COLO668 (cell line): ENCODE results near the gene NME3.
A peak's percentile ranks its signal among the peaks of the same experiment; 100 is the strongest.

Experiments used
- DNase-seq: peaks from one replicate; lab custom pipeline; 2025; ENCODE audit not compliant: unreplicated experiment; lab: John Stamatoyannopoulos, UW

Gene NME3

DNA sequence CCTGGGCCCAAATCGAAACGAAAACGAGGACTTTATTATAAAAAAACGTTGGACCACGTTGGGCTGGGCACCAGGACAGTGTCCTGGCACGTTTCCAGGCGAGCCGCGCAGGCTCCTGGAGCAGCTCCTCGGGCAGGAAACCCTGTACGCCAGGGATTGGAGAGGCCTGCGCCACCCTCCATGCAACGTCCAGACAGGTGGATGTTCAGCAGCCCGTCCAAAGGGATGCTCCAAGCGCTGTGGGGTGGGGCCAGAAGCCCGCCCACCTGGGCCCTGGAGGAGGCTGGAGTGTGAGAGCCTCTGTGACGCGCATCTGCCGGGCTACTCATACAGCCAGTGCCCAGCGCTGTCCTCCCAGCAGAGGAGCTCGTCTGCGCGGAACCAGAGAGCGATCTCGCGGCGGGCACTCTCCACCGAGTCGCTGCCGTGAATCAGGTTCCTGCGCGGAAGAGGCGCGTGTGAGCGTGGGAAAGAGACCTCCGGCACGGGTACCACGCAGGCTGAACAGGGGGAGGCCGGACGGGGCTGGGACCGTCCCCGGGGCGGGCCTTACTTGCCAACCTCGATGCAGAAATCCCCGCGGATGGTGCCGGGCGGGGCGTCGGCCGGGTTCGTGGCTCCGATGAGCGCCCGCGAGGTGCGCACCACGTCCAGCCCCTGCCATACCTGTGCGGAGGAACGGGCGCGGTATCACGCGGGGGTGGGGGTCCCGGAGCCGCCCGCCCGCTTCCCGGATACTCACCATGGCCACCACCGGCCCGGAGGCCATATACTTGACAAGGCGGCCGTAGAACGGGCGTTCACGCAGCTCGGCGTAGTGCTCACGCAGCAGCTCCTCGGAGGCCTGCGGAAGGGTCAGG lies 785 bp downstream of the NME3 start:
- DNase-seq, result peak; percentile 93

DNA sequence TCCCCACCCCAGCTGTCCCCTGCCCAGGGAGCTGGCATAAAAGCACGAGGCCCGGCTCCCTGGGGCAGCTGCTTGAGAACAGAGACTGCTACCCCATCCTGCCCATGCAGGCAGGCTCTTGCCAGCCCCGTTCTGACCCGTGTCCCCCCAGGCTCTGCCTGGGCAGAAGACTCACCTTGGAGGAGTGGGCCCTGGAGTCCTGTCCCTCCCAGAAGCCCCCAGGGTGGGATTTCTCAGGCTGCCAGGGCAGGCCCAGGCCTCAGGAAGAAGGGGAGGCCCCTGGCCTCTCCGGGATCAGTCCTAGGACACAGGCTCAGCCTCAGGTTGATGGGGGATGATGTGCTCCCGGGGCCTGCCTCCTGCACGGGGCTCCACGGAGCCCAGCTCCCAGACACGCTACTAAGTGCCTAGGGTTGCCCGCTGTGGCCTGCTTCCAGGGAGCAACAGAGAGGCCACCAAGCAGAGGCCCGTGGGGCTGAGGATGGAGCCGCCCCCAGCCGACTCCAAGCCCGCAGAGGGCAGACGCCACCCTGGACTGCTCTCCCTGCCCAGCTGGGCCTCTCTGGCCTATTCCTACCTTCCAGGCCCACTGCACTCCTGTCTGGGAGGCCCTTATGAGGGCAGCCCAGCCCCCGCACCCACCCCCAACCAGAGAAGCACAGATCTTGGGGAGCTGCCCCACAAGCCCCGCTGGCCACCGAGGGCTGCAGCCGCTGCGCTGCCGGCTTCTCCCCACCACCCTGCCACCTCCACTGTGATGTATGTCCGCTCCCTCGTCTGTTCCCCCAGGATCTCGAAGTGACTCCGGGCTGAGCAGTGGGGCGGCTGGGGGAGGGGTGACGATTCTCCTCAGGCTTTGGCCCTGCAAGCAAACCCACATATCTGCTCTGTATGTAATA lies 1.7 kb downstream of the NME3 start:
- no peak for DNase-seq

DNA sequence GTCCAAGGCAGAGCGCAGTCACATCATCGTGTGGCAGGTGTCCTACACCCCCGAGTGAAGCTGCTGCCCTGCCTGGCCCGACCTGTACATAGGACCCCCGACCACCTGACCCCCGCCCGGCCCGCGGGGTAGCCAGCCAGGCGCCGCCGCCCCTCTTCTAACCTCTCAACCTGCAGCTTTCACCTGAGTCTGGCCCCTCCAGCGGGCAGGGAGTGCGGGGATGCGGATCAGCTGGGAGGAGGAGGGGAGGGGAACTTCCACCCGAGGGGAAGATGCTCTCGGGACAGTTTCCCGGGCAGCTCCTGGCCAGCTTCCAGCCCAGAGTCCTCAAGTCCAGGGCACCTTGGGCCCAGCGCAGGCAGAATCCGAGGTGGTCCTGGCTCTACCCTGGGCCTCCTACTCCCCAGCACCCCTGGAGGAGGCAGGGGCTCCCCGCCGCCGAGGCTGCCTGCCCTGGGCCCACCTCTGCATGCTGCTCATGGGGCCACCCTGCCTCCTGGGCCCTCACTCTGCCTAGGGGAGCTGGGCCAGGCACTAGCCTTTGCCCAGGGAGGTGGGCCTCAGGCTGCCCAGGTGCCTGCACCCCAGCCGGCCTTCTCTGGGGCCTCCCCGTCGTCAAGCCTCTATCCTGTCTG lies 2.5 kb downstream of the NME3 start:
- no peak for DNase-seq

DNA sequence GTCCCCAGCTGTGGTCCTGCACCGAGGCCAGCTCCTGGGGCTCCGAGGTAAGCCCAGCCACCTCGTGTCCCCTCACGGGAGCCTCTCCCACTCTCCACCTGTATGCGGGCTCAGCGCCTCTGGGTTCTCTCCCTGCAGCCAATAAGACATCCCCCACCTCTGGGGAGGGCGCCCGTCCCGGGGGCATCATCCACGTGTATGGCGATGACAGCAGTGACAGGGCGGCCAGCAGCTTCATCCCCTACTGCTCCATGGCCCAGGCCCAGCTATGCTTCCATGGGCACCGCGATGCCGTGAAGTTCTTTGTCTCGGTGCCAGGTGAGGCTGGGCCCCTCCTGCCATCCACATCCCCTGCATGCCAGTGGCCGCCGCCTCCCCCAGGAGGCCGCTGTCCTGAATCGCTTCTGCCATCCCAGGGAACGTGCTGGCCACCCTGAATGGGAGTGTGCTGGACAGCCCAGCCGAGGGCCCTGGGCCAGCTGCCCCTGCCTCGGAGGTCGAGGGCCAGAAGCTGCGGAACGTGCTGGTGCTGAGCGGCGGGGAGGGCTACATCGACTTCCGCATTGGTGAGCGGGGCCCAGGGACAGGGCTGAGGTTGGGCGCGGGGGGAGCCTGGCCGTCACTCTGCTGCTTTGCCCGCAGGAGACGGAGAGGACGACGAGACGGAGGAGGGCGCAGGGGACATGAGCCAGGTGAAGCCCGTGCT lies 3.1 kb downstream of the NME3 start:
- no peak for DNase-seq

DNA sequence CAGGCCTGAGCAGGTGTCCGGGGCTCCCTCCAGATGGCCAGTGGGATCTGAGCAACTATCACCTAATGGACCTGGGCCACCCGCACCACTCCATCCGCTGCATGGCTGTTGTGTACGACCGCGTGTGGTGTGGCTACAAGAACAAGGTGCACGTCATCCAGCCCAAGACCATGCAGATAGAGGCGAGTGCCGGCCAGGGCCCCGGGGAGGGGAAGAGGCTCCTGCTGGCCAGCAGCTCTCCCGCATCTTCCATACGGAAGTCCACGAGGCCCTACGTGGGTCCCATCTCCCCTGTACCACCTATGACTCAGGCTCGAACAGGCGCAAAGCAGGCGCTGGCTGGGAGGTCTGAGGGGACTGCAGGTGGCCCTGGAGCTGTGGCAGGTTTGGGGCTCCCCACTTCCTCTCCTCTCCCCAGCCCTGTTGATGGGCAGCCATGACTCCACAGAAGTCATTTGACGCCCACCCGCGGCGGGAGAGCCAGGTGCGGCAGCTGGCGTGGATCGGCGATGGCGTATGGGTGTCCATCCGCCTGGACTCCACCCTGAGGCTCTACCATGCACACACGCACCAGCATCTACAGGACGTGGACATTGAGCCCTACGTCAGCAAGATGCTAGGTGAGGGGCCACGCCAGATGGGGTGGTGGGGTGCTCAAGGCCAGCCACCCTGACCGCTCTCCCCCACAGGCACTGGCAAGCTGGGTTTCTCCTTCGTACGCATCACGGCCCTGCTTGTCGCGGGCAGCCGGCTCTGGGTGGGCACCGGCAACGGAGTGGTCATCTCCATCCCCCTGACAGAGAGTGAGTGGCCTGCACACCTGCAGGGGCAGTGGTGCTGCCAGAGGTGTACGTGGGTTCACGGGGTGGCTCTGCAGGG lies 4.0 kb downstream of the NME3 start:
- DNase-seq, result no peak

DNA sequence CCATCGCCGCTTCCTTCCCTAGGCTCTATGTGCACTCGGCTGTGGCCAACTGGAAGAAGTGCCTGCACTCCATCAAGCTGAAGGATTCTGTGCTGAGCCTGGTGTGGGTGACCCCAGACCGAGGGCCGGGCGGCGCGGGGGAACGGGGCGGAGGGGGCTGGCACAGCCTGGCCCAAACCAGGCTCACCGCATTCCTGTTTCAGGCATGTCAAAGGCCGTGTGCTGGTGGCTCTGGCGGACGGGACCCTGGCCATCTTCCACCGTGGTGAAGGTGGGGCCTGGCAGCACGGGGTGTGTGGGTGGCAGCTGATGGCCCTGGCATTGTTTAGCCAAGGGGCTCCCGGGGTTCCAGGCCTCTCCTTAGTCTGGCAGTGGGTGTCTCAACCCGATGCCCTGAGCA lies 4.6 kb downstream of the NME3 start:
- DNase-seq, result no peak

DNA sequence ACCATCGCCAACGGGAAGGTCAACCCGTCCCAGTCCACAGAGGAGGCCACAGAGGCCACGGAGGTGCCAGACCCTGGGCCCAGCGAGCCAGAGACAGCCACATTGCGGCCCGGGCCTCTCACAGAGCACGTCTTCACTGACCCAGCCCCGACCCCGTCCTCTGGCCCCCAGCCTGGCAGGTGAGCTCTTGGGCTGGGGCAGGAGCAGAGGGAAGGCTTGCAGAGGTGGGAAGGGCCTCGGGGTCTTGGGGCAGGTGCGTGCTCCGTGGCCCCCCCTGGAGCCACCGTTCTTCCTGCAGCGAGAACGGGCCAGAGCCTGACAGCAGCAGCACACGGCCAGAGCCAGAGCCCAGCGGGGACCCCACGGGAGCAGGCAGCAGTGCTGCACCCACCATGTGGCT lies 5.1 kb downstream of the NME3 start:
- DNase-seq, result no peak

DNA sequence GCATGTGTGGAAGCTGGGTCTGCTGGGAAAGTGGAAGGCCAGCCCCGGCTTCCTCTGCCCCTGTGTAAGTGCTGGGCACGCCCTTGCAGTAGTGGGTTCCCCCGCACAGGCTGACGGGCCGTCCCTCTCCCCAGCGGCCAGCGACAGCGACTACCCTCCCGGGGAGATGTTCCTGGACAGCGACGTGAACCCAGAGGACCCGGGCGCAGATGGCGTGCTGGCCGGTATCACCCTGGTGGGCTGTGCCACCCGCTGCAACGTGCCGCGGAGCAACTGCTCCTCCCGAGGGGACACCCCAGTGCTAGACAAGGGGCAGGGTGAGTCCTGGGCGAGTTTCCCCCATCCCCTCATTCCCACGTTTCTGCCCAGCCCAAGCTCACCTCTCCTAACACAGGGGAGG lies 5.5 kb downstream of the NME3 start:
- no peak for DNase-seq

DNA sequence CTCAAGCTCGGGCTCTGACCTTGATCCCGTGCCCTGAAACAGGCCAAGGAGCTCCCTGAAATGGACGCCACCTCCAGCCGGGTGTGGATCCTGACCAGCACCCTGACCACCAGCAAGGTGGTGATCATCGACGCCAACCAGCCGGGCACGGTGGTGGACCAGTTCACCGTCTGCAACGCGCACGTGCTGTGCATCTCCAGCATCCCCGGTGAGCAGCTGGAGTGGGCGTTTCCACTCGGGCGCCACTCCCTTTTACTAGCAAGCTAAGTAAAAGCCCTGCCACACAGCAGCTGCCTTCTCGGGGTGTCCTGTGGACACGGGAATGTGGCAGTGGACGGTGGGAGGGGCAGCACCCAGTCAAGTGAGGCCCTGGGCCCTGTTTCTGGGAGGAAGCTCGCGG lies 6.4 kb downstream of the NME3 start:
- DNase-seq, result no peak

DNA sequence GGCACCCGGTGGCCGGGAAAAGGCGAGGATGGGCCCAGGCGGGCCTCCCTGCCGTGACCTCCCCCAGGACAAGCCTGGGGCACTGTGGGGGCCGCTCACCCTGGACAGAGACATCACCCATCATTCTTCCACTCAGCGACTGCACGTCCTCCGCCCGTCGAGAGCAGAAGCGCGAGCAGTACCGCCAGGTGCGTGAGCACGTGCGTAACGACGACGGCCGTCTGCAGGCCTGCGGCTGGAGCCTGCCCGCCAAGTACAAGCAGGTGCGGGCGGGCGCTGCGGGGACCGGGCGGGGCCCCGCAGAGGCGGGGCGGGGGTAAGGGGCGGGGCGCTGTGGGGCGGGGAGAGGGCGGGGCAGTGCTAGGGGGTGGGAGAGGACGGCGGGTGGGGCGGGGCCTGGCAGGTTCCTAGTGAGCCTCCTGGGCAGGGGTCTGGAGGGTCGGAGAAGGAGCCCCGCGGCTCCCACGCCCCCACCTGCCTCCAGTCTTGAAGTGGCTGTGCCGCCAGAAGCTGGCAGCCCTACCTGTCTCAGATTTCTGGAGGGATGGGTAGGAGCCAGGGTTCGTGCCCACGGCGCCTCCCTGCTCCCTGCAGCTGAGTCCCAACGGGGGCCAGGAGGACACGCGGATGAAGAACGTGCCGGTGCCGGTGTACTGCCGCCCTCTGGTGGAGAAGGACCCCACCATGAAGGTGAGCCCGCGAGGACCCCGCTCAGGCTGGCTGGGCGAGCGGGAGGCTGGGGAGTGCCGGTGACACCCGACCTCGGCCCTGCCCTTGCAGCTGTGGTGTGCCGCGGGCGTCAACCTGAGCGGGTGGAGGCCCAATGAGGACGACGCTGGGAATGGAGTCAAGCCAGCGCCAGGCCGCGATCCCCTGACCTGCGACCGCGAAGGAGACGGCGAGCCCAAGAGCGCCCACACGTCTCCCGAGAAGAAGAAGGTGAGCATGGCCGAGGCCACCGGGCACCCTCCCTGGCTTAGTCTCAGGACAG lies 7.5 kb downstream of the NME3 start:
- DNase-seq, result peak; percentile 32

DNA sequence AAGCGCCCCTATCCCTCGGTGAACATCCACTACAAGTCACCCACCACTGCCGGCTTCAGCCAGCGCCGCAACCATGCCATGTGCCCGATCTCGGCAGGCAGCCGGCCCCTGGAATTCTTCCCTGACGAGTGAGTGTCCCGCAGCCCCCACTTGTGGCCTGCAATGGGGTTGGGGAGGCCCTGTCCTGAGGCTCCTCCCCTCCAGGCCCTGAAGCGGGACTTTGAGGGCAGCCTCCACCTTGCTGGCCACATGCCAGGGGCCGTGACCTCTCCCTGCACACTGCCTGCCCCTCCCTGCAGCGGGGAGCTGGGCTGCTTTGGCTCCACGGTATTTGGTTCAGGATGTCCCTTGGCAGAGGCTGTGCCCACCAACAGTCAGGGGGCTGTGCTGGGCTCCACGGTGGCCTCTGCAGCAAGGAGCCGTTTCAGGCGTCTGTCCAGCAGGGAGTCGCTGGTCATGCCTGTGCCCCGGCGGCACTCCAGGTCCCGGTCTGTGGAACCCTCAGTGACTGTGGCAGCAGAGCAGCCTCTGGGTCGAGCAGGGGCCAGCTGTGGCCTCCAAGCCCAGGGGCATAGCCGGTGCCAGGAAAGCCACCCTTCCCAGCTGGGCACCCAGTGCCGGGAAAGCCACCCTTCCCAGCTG lies 8.3 kb downstream of the NME3 start:
- DNase-seq, result no peak

DNA sequence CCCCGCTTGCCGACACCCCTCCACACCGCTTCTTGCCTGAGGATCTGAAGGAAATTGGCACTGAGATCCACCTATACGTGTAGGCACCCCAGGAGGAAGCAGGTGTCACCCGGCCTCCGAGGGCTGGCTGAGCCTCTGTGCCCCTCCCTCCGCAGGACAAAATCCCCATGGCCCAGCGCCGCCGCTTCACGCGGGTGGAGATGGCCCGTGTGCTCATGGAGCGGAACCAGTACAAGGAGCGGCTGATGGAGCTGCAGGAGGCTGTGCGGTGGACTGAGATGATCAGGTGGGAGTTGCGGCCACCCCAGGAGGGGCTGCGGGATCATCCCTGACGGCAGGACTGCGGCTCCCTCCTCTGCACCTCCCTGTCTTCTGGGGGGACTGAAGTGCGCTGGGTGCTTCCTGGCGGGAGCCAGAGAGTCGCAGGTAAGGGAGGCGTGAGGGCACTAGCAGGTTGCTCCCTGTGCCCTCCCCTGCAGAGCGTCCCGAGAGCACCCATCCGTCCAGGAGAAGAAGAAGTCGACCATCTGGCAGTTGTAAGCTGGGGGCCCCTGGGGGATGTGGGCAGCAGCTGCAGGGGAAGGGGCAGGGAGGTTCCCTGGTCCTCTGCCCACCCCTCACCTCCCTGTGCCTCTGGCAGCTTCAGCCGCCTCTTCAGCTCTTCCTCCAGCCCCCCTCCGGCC lies 9.0 kb downstream of the NME3 start:
- no peak for DNase-seq

DNA sequence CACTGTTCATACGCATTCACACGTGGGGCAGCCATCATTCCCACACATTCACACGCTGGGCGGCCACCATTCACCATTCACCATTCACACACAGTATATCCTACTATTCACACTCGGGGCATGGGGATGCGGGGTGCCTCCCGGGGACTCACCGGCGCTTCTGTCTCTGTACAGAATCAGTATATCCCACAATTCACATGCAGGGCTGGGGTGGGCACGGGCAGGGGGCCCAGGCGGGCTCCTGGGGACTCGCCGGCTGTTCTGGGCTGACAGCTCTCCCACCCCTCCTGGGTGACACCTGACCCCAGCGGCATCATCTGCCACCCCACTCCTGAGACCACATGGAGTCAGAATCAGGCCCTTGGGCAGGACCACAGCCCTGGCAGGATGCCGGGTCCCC lies 9.6 kb downstream of the NME3 start:
- no peak for DNase-seq

DNA sequence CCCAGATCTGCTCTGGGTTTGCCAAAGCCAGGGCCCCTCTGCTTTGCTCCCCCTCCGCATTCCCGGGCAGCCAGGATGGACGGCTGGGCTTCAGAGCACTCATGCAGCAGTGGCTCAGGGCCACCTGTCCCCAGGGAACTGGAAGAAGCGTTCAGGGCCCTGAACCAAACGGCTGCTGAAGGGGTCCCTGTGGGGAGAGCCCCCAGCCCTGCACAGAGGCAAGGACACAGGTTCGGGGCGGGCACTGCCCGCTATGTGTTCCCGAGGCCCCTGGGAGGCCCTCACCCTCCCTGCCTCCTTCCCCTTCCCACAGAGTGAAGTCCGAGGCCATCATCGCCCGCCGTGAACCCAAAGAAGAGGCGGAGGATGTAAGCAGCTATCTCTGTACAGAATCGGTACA lies 10.4 kb downstream of the NME3 start:
- DNase-seq, result no peak

DNA sequence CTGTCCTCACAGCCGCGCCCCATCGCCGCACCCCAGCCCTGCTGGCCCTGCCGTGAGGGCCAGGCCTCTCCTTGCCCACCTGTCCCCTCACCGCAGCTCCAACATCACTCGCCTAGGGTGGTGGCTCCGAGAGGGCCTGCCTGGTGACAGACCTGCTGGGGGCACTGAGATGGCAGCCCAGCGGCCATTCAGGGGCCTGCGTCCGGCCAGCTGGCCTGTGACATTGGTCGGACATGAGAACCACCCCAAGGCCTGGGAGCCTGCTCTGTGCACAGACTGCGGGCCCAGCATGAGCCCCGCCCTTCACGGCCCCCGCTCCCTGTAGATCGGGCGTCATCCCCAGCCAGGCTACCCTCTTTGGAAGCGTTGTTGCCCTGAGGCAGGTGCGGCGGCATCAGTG lies 11.8 kb downstream of the NME3 start:
- no peak for DNase-seq

DNA sequence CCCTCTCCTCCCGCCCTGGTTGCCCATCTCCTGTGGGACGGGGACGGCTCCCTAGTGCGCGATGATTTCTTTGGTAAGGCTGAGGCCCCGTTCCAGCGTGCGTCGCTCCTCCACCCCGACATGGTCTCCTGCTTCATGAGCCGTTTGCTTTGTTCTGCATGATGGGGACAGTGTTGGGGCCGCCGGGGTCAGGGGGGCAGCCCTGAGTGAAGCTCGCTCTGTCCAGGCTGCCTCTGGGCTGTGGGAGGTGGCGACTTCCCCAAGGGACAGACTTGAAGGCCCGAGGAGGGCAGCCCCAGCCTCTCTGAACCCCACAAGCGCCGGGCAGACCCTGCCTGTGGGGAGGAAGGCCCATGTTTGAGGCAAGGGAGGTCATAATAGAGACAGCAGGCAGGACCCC lies 12.4 kb downstream of the NME3 start:
- DNase-seq, result no peak

DNA sequence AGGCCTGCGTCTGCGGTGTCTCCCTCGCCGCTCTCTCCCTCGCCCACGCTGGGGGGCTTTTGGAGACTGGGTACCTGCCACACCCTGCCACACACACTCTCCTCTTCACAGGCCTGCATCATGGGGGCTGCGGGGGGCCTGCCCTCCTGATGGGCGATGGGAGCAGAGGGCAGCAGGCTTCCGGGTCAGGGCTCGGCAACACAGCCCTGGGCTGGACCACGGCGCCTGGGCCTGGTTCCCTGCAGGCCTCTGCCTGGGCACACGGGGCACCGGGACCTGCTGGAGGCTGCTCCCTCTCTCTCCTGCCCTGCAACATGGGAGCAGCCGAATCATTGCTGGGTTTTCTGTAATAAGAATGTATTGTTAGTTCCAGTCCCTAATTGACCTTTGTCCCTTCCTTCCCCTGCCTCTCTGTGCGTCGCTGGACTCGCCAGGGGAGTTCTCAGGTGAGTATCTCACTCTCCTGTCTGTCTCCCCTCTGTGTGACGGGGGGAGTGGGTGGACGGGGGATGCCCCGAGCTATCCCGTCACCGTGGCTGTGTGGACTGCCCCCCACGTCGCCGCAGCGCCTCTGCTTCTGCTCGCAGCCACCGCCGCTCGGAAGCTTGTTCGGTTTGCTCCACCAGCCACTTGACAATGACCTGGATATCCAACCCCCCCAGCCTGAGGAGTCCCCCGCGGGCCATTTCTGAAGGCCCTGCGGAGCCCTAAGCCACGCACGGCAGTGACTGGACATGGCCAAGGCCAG lies 13.5 kb downstream of the NME3 start:
- no peak for DNase-seq
